C1 segment of cervical spinal cord (tissue), 14 donors: ENCODE results near the gene FABP7.
"Not testable (repeated sequence)": the region's sequence is repeated elsewhere in the genome, so short reads cannot be mapped to it uniquely, and the experiment has no call there.

Experiments used
- DNase-seq, 14 donors: peaks; one replicate each; lab custom pipeline; 2025; lab: John Stamatoyannopoulos, UW

The FABP7 gene

DNA sequence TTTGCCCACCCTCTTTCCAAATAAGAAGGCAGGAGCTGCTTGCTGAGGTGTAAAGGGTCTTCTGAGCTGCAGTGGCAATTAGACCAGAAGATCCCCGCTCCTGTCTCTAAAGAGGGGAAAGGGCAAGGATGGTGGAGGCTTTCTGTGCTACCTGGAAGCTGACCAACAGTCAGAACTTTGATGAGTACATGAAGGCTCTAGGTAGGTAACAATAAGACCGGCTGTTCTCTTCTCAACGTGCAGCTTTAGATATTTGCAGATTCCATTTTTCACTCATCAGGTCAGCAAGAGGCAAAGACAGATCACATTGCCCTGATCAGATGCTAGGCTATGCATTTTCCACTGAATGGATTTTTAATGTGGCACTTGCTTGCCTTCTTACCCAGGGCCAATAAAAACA, at the start of gene FABP7:
Gene FABP7, plus strand, starts transcription at position 50 of the 400 bp plus-strand sequence. Its CDS starts 79 bp downstream, at position 129.
- DNase-seq = no peak

DNA sequence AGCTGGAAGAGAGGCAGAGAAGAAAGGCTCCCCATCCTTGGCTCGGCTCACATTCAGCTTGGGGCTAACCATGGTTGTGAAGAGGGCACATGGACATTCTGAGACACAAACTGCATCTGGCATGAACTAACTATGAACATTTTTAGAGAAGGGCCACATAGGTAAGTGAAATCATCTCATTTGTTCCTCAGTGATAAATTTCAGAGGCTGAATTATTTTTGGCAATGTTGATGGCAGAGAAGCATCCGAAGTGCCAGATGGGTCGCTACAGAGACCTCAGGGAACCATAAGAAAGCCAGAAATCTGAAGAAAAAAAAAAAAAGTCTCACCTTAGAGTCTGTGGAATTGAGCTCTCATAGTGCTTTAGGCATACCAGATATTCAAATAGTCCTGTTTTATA, 49.2 kb upstream of the FABP7 start:
- peak in 1 of 14 donors; percentile 83 for DNase-seq

DNA sequence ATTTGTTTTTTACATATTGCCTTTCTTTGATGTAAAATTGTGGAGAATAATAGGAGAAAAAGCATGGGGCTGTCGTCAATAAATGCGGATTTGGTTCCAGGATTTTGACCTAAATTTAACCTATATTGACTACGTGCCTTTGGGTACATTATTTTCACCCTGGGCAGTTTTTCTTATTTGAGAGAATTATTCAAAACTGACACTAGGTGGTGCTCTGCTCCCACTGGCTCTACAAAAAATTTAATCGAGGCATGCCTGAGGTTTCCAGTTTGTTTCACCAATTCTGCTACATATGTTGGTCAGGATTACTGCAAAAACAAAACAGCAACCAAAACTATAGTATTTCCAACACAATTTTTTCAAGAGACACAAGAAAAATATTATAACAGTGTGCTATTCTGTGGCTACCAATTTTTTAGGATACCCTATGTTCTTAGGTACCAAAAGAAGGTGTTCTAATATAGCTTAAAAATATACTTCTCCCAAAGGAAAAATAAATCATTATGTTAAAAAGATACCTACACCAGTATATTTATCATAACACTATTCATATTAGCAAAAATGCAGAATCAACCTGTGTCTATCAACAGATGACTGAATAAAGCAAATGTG, 48.6 kb upstream of the FABP7 start:
- DNase-seq = peak in 2 of 14 donors; percentile 12 to 78

DNA sequence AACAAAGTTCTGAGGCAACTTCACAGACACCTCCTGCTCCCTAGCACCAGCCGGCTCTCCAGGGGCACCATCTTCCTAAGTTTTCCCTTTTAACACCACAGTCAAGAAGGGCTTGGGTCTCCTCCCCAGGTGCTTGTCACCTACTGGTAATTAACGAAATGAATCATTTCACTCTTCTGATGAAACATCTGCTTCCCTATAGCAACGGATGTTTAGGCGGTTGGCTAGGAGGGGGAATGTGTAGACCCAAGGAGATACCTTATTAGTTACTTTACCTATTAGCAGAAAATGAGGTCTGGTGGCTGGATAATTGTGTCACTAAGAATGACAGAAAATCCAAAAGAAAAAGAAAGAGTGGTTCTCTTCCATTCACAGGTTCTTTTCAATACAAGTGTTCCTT, 46.3 kb upstream of the FABP7 start:
- DNase-seq = no peak

DNA sequence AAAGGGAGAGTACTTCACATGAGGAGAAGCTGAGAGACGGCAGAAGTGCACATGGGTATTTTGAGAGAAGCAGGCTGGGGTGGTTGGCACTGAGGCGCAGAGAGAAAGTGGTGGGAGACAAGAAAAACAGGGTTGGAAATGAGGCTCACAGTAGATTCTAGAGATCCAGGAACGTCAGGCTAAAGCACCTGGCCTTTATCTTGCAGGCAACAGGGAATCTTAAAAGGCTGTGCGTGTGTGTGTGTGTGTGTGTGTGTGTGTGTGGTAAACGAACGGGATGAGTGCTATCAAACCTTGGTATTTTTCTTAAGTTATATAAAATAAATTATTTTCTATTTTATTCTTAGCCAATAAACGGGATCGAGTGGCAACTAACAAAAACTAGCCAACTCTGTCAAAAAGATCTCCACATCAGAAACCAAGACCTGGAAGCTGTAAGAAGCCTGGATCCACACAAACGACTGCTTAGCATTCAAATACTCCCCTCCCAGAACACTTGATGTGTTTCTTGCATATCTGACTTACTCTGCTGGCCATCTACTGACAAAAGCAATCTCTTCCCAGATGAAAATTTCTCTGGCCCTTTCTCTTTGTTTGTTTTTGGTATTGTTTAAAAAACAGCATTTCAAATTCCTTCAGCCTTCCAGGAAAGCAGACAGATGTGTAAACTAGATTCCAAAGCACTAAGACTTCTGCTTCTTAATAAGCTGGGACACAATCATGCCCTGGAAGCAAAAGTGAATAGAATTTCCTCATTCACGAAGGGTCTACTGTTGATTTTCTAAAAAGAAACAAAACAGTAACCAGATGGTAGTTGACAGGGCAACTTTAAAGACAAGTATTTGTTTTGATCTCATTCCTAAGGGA, 44.8 kb upstream of the FABP7 start:
- DNase-seq = peak in 1 of 14 donors; percentile 37

DNA sequence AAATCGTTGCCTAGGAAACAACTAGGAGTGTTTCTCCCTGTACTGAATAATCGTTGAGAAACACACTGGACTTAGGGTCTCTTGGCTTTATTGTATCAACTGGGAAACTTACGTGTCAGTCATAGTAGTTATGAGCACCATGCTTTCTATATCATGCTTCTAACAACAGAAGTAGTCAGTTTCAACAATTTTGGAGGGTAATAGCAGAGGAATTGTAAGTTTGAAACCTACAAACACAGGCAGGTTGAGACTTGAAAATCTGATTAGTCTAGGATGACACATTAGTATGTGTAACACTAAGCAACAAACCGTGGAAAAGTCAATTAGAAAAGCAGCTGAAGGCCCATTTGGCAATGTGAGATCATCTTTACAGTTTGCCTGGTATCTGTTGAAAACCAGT, 43.9 kb upstream of the FABP7 start:
- peak in 1 of 14 donors; percentile 18 for DNase-seq

DNA sequence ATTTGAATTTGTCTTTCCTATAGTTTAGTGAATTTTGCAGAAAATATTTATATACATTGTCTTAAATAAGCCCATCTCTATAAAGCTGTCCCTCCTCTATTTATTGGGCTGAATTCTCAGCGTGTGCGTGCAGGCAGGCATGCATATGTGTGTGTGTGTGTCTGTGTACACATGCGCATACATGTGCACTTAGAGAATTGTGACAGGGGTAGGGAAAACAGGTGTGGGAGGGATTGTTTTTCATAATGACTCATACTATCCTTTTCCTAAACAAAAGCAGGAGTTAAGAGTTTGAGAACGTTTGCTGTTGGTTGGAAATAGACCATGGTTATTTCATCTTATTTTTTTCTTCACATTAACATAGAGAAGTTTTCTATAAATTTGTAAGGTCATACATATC, 43.4 kb upstream of the FABP7 start:
- peak in 1 of 14 donors; percentile 32 for DNase-seq

DNA sequence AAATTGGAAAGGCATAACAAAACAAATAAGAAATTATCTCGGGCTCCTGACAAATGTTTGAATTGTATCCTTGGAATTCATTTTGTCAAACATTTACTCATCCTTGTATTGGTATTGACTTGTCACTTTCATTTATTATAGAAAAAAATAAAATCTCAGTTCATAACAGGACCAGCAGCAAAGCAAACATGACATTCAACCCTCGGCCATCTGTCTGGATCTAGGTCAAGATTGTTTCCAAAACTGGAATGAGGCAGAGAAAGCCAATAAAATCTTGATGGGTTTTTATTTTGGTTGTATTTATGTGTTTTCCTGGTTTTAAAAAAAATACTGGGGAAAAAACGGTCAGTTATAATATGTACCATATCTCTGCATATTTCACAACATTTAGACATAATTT, 42.9 kb upstream of the FABP7 start:
- peak in 1 of 14 donors; percentile 69 for DNase-seq

DNA sequence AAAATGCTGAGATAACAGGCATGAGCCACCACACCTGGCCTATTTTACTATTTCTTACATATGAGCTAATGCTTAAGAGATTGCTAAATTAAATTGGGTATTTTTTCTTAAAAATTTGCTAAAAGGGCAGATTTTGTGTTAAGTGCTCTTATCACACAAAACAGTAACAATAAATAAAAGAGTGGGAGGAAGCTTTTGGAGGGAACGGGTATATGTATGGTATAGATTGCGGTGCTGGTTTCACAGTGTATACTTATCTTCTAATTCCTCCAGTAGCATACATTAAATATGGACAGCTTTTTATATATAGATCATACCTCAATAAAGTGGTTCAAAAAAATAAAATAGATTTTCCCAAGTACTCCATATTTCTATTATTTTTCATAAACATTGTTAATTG, 39.4 kb upstream of the FABP7 start:
- no peak for DNase-seq

DNA sequence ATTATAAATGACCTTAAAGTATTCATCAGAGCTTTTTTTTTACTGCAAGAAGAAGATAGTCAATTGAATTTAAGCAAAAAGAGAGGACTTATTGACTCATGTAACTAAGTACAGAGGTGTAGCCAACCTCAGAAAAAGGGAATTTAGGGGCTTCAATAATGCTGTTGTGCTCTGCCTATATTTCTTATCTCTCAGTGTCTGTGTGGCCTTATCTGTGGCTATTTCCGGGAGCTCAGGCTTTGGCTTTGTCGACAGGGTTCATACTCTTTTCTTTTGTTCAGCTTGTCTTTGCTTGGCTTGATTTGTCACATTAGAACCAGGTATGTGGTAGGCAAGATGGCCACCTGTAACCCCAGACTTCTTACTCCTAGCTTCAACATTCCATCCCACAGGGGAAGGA, 38.6 kb upstream of the FABP7 start:
- DNase-seq = no peak

DNA sequence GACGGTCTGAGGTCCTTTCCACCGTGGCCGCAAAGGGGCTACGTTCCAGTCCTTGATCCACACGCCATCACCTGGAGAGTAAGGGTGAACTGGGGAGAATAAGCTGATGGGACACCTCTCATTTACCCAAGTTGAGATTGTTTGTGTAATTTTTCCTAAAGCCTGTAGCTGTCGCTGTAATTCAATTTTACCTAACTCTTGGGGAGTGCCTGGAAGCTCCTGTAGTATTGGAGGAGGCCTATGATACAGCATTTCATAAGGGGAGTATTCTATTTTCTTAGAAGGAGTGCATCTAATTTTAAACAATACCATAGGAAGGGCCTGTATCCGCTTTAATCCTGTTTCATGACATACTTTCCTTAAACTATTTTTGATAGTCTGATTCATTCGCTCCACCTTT, 35.3 kb upstream of the FABP7 start:
- peak in 1 of 14 donors; percentile 52 for DNase-seq

DNA sequence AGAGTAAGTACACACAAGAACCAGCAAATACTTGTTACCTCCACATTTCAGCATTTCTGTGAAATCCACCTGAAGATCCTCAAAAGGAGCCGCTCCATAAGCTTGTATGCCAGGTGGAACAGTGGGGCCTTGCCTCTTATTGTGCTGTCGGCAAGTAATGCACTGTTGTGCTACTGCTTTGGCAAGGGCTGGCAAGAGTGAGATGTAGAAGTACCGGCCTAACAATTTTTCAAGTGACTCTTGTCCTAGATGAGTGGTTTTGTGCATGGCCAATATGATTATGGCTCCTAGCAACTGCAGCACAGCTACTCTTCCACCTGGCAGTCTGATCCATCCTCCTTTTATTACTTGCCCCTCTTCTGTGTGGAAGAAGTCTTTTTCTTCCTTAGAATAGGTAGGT, 34.7 kb upstream of the FABP7 start:
- not testable (repeated sequence) for DNase-seq

DNA sequence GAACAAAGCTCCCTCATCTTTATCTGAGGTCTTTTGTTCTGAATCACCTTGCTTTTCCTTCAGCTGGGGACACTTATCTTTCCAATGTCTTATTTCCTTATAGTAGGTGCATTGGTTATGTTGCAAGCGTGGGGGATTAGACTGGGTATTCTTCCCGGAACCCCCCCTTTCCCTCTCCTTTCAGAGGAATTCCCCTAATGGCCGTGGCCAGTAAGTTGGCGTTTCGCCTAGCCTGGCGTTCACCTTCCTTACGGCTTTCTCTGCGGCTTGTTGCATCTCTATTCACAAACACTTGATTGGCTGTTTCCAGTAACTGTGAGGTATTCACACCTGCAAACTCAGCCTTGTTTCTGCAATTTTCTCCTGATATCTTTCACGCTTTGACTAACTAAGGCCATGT, 32.8 kb upstream of the FABP7 start:
- no peak for DNase-seq

DNA sequence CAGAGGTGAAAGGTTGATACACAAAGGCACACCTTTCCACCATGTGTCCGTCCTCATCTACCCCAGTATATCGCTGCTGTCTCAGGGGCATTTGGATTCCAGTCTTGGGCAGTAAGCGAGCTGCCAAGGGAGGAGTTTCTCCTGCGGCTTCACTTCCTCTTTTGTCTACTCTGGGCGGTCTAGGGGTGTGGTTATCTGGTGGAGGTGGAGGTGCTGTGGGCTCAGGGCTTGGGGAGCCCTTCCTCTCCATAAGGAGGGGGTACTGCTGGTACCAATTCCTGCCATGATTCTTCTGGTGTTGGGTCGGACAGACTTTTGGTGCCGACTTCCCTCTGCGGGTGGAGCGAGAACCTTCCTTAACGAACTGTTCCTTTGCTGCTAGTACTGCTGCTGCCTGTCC, 31.9 kb upstream of the FABP7 start:
- DNase-seq = no peak

DNA sequence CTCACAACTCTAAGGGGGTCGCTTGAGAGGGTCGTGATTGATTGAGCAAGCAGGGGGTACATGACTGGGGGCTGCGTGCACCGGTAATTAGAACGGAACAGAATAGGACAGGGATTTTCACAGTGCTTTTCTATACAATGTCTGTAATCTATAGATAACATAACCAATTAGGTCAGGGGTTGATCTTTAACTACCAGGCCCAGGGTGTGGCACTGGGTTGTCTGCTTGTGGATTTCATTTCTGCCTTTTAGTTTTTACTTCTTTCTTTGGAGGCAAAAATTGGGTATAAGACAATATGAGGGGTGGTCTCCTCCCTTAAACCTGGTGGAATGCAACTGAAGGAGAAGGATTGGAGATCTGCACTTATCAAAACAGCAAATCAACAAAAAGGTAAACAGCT, 30.6 kb upstream of the FABP7 start:
- DNase-seq = not testable (repeated sequence)

DNA sequence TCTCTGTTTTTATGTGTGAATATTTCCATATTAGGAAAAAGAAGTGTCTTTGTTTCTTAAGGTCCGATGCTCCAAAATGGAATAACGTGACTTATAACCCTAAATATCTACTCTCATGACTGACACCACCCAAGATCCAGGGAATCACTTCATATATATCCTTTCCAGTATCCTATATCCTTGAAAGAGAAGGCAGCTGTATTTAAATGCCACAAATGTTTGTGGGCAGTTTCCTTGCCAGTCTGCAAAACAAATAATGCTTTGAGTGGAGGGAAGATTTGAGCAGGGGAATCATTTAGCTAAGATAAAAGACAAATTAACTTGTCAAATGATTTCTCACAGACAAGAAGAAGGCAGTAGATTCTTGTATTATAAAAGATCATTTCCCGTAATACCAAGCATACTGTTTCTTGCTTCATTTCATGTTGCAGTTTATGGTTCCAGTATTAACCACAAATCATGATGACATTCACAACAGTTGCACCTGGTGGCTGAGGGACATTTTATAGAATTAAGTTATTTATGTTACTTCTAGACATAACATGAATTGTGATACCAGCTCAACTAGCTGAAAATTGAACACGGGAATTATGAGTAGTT, 30.0 kb upstream of the FABP7 start:
- no peak for DNase-seq

DNA sequence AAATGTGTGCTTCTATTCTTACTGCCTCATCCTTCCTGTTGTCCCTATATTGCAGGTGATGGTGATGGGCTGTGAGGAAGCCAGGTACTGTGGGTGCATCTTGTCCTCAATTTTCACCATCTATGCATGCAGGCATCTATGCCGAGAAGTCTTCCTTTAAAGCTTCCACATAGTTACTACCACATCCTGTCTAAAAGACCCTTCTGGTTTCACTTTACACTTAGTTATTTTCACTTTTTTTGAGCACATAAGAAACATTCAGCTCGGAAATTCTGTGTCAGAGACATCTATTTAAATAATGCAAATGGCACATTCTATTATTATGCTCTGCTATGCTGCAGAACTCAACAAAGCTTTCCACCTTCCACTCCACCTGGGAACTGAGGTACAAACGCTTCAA, 28.2 kb upstream of the FABP7 start:
- no peak for DNase-seq

DNA sequence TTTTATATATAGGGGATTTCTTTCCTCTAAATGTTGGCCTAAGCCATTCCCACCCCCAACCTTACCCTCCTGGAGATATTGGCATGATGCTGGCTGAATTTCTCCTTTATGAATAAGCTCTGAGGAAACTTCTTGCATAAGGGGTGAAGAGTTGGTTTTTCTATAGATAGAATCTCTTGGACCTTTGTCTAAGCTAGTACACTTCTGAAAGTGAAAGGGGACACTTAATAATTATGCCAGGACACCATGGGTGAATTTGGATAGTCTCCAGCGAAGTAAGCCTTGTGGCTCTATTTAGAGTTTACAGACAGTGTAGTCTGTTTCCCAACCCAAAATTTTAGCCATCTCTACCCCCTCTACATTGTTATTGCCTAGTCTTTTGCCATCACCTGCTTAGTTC, 27.1 kb upstream of the FABP7 start:
- no peak for DNase-seq

DNA sequence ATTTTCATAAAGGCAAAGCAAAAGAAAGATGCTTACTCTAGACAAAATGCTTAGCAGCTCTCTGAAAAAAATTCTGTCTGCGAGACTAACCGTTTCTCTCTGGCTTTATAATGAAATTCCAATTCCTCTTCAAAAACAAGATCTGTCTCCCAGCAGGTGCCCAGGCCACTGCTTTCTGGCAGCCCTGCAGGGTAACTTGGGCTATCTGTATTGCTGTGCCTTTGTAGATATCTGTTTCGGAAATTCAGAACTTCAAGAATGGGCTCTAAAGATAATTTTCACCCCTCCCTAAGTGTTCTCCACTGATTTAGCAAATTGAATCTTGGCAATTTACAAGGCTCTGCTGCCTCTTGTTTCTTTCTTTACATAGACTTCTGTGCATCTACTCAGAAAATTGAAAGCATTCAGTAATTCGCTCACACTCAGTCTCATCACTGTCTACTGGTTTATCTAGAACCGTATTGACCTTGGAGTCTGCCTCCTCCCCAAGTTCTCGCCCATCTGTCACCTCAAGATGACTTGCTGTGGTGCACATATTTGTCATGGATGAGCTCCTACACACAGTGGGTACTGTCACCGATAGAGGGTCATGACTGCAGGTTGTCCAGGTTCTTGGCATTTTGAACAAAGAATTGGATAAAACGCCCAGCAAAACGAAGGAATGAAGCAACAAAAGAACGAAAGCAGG, 26.4 kb upstream of the FABP7 start:
- peak in 1 of 14 donors; percentile 63 for DNase-seq

DNA sequence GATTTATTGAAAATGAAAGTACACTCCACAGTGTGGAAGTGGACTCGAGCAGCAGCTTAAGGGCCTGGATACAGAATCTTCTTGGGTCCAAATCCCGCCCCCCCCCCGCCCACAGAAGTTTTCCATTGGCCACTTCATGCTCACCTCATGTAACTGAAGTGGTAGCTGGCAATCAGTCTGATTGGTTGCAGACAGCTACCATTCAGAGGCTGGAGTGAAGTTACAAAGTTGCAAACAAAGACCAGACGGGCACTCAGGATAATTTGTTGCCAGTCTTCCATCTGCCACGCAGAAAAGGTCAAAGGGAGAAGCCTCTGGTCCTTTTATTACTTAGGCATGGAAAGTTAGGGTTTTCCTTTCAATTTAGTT, 25.8 kb upstream of the FABP7 start:
- peak in 3 of 14 donors; percentile 30 to 54 (median 52) for DNase-seq

DNA sequence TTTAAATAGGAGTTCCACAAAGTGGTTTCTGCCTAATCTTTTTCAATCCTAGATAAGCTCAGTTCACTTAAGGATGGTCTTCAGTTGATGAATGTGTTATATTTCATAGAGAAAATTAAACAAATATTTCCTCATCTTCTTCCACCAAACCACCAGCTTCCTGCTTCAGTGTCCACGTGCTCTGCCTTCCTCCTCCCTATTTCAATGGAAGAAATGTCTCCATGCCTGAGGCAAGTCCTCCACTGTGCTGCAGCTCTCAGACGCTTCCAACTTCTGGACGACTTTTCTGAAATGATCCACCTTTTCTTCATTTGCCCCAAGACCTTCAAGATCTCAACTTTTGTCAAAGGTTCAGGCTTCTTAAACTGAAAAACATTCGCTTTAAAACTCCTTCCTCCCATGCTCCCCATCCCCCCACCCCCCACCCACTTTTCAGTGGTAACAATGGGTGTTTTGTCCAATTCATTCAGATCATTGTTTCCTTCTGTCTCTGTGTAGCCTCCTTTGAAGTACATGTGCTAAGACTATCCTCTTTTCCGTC, 25.3 kb upstream of the FABP7 start:
- DNase-seq = no peak

DNA sequence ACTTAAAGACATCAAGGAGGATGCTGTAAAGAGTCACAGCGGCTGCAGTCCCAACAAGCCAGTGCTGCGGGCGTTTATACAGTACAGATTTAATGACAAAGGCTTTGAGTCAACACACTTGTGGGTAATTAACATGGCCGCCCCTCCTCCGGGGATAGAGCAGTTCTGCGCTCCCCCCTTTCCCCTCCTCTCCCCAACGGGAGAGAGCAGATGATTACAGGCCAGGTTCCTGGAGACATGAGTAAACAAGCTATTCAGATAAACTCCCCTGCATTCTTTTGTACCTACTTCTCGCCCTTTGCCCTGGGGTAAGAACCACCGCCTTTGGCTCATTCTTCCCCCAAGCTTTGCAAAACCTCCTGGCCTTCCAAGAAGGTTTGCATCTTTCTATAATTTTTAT, 23.6 kb upstream of the FABP7 start:
- no peak for DNase-seq
